ENCODE results near the gene TXN. TPM values are rescaled to one million over a fixed set of nuclear protein-coding genes. Genes with fewer than 3 reads are reported as not detected.

TXN gene
- total and polyA plus RNA-seq, 8 donors, result 148 to 308 (median 151) TPM

DNA sequence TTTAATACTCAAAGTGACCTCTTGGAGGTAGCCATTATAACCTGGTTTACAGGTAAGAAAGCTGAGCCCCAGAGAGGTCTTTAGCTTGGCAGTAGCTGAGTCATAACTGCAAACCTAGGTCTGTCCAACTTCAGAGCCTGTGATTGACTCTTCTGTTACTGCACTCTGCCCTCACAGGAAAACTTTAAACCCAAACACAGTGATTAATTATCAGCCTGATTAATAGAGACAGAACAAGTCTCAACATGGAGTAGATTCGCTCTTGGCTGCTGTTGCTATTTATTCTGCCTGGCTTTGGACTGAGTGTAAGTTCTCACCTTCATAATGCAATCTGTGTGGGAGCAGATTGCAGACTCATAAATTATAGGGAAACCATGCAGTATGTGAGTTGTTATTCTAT lies 27.4 kb upstream of the TXN start:
- Histone ChIP-seq H3K4me3 (no peak overlapping the region), H3K36me3 (no peaks in the 10 kb centered on the region), H3K27ac (no peak overlapping the region), H3K4me1 (no peaks in the 10 kb centered on the region), H3K9me3 (no peaks in the 10 kb centered on the region), H3K27me3 (no peaks in the 10 kb centered on the region)
- no peak for ATAC-seq
- intact Hi-C loops (cut with DNase I), result no loop called here
- DNase-seq, result no peak
- TF ChIP-seq, protein P1, sequence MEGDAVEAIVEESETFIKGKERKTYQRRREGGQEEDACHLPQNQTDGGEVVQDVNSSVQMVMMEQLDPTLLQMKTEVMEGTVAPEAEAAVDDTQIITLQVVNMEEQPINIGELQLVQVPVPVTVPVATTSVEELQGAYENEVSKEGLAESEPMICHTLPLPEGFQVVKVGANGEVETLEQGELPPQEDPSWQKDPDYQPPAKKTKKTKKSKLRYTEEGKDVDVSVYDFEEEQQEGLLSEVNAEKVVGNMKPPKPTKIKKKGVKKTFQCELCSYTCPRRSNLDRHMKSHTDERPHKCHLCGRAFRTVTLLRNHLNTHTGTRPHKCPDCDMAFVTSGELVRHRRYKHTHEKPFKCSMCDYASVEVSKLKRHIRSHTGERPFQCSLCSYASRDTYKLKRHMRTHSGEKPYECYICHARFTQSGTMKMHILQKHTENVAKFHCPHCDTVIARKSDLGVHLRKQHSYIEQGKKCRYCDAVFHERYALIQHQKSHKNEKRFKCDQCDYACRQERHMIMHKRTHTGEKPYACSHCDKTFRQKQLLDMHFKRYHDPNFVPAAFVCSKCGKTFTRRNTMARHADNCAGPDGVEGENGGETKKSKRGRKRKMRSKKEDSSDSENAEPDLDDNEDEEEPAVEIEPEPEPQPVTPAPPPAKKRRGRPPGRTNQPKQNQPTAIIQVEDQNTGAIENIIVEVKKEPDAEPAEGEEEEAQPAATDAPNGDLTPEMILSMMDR (IDR thresholded peaks at IDR 0.05), result no peak

DNA sequence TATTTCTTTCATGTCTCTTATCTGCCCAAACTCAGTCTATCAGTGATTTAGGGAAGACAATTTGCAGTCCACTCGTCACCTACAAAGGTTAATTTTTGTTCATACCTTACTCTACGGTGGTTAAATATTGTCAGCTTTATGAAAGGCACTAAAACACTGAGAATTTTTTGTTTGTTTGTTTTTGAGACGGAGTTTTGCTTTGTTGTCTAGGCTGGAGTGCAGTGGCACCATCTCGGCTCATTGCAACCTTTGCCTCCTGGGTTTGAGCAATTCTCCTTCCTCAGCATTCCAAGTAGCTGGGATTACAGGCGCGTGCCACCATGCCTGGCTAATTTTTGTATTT lies 26.4 kb upstream of the TXN start:
- no peak overlapping the region for H3K27ac ChIP-seq
- ATAC-seq (no peak), DNase-seq (no peak)
- H3K27me3 ChIP-seq, result no peaks in the 10 kb centered on the region
- intact Hi-C loops (cut with DNase I), result no loop called here
- no peaks in the 10 kb centered on the region for H3K9me3 ChIP-seq
- TF ChIP-seq, protein P1 (IDR thresholded peaks at IDR 0.05), result no peak
- H3K36me3 ChIP-seq, result no peaks in the 10 kb centered on the region
- no peaks in the 10 kb centered on the region for H3K4me1 ChIP-seq
- no peak overlapping the region for H3K4me3 ChIP-seq

DNA sequence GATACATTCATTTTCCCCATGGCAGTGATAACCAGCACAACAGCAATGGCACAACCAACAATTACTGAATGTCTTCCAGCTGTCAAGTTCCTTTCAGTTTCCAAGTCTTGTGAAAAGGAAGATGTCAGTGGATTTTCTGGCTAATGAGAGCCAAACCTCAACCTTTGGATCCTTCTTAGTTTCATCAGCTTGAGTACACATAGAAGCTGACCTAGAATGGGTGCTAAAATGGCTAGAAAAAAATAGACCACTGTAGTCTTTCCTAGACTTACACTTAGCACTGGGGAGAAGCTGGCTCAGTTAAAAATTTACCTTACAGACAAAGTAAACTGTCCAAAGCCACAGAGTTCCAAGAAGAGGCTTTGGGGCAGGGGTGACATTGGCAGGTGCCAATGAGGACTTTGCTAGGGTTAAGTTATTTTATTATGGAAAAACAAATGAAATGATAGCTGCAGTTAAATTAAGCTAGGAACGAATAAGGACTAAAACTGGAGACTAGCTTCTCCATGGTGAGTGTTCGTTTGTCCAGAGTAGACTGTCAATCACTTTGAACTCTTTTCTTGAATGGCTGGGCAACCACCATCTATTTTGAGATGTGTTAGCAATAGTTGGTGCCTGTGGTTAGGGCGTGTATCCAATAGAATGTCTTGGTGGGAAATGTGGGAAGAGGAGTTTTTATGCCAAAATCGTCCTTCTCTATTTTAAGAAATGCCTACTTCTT lies 25.9 kb upstream of the TXN start:
- no peak overlapping the region for H3K4me3 ChIP-seq
- intact Hi-C loops (cut with DNase I), result no loop called here
- H3K27ac ChIP-seq, result no peak overlapping the region

DNA sequence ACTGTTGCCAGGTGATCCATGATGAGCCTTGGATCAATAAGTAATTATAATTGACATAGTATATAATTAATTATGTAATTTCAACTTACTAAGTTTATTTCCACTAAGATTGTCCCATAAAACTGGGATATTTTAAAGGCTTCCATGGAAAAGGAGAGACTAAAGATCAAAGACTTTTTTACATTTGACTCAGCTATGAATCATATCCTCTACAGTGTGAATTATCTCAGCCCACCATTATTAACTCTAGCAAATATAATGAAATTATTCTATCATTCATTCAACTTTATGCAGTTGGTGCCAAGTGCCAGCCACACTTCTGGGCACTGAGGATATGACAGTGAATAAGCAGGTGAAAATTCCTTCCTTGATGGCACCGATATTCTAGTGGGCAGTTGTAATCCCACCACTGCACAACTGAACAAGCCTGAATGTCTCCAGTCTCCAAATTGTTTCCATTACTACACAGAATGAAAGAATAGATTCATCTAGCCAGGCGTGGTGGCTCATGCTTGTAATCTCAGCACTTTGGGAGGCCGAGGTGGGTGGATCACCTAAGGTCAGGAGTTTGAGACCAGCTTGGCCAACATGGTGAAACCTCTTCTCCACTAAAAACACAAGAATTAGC lies 21.9 kb upstream of the TXN start:
- H3K27ac ChIP-seq, result no peak overlapping the region
- no peaks in the 10 kb centered on the region for H3K27me3 ChIP-seq
- no peak for DNase-seq
- ATAC-seq, result no peak
- H3K9me3 ChIP-seq, result no peaks in the 10 kb centered on the region
- TF ChIP-seq, protein P1 (IDR thresholded peaks at IDR 0.05), result no peak
- H3K36me3 ChIP-seq, result no peaks in the 10 kb centered on the region
- intact Hi-C loops (cut with DNase I), result no loop called here
- no peak overlapping the region for H3K4me3 ChIP-seq
- H3K4me1 ChIP-seq, result no peaks in the 10 kb centered on the region

More for the DNA sequence above, 25.9 kb upstream of the TXN start:
- TF ChIP-seq, protein P1 (IDR thresholded peaks at IDR 0.05), result no peak
- H3K9me3 ChIP-seq, result no peaks in the 10 kb centered on the region
- no peaks in the 10 kb centered on the region for H3K36me3 ChIP-seq
- H3K4me1 ChIP-seq, result no peaks in the 10 kb centered on the region
- H3K27me3 ChIP-seq, result no peaks in the 10 kb centered on the region
- DNase-seq (no peak), ATAC-seq (no peak)

DNA sequence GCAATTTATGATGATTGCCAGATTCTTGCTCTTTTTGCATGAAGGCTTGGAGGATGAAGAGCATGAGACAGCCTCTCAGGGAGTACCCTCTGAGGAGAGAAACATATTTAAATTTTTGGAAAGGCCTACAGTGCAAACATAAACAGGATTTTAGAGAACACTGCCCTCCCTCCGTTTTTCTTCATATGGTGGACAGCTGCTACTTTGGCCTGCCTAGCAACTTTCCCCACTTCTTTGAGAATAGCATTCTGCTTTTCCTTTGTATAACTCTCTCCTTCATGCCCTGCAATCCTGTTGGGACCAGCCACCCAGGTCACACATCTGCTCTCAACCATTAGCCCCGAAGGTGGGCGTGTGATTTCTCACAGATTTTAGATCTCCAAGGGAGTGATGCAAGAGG lies 20.5 kb upstream of the TXN start:
- ATAC-seq, result no peak
- H3K27ac ChIP-seq, result no peak overlapping the region

More for the DNA sequence above, 20.5 kb upstream of the TXN start:
- Histone ChIP-seq H3K9me3 (no peaks in the 10 kb centered on the region), H3K4me3 (no peak overlapping the region), H3K27me3 (no peaks in the 10 kb centered on the region), H3K36me3 (no peaks in the 10 kb centered on the region), H3K4me1 (no peaks in the 10 kb centered on the region)
- intact Hi-C loops (cut with DNase I), result no loop called here
- TF ChIP-seq, protein P1 (IDR thresholded peaks at IDR 0.05), result no peak
- DNase-seq, result peak in 1 of 4 donors; percentile 28

All from left lung (tissue), 10 donors.